NCI-H2107 (cell line): ENCODE results near the gene RTP3.
"Not testable (repeated sequence)": the region's sequence is repeated elsewhere in the genome, so short reads cannot be mapped to it uniquely, and the experiment has no call there.

Source experiments
- DNase-seq: peaks from one replicate; lab custom pipeline; 2025; lab: John Stamatoyannopoulos, UW

Gene RTP3

DNA sequence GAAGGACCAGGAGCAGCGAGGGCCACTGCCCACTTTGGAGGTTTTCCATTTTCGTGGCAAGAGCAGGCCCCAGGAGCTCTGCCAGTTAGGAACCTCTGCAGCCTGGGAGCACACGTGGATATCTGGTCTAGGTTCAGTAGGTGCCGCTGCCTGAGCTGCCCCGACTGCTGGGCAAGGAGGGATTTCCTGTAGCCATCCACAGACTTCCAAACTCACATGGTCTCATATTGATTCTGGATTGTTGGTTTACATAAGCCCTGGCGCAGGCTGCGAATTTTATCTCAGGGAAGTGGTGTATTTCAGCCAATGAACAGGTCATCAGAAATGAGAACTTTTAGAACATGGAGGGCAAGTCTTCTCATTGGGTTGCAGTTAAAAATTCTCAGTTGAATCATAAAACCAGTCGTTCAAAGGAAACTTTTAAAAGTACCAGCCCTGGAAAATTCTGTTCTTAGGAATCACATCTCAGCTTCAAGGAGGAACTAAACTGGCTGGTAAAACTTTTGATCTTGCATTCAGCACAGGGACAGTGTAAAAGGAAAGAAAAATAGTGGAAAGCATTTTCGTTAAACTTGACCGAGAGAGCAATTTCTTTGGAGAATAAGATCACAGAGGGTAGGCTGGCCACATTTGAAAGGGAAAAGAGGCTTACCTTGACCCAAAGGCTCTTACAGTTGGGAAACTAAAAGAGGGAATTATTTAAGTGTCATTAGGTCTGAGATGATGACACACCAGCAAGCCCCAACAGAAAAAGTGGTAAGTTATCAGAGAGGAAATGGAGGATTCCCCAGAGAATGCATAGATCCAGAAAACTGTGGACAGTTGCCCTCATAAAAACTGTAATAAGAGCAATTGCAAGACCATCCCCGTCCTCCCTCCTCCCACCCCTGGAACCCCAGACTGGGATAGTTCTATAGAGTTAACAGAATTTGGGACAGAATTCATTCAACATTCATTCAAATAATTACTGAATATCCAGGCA lies 6.4 kb upstream of the RTP3 start:
- DNase-seq: no peak

DNA sequence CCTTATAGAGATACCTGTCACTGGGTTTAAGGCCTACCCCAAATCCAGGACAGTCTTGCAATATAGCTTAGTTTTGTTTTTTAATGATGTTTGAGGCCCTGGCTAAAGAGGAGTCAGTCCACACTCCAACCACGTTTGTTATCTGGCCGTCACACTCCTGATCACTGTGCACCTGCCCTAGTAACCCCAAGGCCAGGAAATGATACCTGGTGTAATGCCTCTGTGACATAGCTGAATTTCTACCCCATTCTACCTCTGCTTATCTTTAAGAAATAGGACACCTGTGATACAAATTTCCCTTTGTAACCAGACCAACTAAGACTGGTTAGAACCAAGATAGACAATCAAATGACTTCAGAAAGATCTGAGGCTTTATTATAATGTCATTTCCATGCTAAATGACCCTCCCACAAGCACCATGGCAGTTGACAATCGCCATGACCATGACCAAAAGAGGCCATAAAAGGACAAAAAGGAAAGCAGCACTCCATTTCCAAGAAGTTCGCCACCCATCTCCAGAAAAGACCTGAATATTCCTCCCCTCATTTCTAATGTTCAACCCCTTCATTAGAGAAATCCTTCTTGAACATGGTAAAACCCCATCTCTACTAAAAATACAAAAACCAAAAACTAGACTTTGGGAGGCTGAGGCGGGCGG lies 4.8 kb upstream of the RTP3 start:
- no peak for DNase-seq

DNA sequence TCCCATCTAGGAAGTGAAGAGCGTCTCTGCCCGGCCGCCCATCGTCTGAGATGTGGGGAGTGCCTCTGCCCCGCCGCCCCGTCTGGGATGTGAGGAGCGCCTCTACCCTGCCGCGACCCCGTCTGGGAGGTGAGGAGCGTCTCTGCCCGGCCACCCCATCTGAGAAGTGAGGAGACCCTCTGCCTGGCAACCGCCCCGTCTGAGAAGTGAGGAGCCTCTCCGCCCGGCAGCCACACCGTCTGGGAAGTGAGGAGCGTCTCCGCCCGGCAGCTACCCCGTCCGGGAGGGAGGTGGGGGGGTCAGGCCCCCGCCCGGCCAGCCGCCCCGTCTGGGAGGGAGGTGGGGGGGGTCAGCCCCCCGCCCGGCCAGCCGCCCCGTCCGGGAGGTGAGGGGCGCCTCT lies 3.3 kb upstream of the RTP3 start:
- not testable (repeated sequence) for DNase-seq

DNA sequence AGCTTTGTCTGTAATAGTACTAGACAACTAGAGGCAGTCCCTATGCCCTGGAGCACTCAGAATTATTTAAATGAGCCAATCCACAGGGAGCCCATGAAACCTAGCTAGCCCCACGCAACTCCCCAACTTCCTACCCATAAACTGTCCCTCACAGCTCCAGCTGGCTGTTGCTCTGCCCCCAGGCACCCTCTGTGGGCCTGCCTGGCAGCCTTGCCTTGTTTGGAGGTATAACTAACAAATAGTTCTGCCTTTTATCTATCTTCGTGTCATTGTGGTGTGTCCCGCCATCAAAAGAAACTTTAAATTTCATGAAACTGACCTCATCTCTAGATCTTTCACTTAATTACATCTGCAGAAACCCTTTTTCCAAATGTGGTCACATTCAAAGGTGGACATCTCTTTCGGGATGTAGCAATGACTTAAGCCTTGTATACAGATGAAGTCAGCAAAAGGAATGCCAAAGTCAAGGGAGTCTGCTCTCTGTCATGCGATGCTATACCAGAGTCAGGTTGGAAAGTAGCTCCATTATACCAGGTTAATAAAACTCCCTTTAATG lies 1.8 kb upstream of the RTP3 start:
- DNase-seq: no peak

DNA sequence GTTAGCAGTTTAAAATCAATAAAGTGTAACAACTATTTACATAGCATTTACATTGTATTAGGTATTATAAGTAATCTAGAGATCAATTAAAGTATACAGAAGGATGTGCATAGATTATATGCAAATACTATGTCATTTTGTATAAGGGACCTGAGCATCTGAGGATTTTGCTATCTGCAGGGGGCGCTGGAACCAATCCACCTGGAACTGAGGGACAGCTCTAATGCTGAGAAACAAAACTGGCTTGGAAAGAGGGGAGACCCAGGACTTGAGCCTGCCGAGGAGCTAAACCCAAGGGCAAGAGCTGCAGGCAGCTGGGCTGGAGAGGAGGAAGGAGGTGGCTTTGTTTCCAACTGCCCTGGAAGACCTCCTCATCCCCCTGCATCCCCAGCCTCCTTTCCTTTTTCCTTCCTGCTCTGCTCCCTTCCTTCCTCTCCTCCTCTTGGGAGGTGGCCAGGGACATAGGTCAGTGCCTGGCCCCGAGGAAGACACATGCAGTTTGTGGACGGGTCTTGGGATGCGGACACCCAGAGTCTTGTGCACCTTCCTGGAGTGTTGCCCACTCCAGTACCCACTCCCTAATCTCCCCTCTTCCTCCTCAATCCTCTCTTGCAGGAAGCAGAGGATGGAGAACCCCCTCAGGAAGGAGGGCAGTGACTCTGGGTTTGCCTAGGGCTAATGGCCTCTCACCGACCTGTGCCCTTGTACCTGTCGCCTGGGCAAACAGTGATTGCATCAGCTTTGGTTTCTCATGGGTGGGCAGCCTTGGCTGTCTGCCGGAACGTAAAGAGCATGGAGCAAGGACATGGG lies 825 bp upstream of the RTP3 start:
- no peak for DNase-seq

DNA sequence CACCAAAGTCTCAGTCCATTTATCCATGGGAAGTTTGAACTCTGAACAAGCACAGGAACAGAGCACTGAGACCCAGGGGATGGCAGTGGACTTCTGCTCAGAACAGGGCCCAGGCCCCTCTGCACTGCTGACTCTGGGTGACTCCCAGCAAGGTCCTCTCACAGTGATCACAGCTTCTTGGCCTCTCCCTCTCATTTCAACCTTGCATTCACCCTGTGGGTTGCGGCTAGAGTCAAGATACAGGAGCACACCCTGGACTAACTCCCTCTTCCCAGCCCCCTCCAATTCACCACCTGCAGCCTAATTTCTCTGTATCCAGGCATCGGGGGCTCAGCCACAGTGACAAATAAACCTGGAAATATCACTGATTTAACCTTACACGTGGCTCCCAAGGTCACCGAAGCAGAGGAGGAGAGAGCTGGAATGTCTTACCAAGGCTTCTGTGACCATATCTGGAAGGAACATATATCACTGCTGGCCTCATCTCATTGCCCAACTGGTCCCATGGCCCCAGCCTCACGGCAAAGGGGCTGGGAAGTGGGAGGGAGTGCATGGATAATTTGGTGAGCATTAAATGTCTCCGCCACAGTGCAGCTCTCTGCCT lies 1.2 kb downstream of the RTP3 start:
- no peak for DNase-seq

DNA sequence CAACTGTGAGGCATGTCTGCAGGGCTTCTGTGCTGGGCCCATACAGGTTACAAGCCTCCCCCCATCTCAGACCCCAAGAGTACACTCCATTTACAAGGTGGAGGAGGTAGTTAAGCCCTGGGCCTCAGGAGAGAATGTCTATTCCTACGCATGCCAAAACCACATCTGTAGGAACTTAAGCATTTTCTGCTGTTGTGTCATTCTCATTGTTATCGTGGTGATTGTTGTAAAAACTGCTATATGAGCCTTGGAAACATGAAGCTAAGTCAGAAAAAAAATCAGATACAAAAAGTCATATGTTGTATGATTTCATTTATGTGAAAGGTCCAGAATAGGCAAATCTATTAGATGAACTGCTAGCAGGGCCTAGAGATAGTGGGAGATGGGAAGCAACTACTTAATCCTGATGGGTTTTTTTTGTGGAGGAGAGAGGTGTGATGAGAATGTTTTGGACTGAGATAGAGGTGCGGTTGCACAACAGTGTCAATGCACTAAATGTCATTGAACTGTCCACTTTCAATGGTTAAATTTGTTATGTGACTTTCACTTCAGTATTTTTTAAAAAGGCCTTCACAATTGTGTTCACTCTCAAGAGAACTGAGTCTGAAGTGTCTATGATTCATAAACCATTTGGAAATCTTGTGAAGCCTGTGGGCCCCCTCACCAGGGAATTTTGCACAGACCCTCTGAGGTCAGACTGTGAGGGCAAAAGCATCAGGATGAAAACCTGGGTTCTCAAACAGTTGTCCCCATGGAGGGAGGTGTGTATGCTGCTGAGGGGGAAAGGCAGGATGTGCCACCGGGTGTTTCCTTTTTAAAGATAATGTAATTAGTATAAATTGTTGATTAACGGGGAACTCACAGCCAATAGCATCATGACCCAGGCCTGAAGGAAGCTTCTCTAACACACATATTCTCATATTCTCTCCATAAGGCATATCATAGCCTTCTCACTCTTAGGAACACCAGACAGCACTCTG lies 3.2 kb downstream of the RTP3 start:
- DNase-seq: no peak

DNA sequence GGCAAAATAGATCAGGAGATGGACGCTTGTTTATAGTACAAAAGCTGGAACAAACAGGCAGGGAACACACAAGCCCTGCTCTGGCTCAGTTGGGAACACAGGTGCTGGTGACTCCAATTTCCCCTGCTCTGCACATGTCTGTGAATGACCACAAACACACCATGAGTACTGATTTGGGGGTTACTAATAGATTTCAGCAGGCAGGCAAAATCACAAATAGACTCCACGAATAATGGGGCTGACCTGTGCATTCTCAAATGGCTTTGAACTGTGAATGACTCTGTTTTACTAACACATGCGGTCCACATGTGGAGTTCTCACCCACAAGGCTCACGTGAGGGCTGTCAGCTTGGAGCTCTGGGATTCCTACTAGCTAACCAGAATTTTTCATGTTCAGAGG lies 3.9 kb downstream of the RTP3 start:
- DNase-seq: no peak

DNA sequence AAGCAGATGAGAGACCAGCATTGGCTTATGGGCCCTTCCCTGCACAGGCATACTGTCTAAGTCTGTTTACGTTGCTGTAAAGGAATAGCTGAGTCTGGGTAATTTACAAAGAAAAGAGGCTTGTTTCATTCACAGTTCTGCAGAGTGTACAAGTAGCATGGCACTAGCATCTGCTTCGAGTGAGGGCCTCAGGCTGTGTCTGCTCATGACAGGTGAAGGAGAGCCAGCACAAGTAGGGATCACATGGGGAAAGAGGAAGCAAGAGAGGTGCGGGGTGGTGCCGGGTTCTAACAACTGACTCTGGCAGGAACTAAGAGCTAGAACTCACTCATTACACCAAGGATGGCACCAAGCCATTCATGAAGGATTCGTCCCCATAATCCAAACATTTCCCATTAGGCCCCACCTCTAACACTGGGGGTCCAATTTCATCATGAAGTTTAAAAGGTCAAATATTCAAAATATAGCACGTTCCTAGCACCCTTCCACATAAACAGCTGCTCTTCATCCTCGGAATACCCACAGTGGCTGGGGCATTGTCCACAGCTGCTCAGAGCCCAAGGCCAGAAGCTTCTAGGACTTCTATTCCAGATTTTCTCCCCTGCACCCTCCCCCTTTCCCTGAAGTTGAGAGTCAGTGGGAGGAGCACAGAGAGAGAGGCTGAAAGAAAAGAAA lies 5.6 kb downstream of the RTP3 start:
- no peak for DNase-seq

DNA sequence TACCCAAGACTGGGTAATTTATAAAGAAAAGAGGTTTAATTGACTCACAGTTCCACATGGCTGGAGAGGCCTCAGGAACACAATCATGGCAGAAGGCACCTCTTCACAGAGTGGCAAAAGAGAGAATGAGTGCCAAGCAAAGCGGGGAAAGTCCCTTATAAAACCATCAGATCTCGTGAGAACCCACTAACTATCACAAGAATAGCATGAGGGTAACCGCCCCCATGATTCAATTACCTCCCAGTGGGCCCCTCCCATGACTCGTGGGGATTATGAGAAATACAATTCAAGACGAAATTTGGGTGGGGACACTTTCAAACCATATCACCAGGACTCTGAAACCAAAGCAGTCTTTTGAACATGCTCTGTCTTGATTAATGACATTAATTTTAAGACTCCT lies 7.0 kb downstream of the RTP3 start:
- DNase-seq: no peak

DNA sequence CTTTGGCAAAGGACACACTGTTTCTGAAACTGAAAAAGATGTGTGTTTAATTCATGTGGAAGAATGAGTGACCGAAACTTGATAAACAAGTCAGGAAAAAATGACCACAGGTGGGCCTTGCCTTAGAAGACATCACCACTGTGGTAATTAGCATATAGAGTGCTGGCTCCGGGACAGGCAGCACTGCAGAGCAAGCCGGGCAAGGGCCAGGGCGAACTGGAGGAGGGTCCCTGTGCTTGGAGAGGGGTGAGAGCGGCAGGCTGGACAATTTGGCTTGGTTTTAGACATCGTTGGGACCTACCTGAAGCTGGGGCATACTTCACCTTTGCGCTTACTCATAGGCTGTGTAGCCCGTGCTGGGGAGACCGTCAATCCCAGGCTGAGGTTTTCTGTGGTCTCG lies 8.2 kb downstream of the RTP3 start:
- no peak for DNase-seq

DNA sequence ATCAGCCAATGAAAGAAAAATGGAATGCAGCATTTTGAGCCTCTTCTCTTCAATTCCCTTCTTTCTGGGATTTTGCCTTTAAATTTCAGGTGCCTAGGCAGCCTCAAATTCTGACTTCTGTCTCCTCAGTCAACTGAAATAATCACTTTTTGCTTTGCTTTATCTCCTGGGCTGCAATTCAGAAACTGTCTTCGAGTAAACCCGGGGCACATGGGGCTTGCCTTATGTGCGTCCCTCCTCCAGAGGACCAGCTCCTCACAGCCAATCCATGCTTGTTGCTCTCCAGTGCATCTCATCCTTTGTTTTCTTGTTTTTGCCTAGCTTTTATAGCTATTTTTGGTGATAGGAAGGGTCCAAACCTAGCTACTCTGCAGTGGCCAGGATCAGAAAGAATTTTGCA lies 8.8 kb downstream of the RTP3 start:
- no peak for DNase-seq

DNA sequence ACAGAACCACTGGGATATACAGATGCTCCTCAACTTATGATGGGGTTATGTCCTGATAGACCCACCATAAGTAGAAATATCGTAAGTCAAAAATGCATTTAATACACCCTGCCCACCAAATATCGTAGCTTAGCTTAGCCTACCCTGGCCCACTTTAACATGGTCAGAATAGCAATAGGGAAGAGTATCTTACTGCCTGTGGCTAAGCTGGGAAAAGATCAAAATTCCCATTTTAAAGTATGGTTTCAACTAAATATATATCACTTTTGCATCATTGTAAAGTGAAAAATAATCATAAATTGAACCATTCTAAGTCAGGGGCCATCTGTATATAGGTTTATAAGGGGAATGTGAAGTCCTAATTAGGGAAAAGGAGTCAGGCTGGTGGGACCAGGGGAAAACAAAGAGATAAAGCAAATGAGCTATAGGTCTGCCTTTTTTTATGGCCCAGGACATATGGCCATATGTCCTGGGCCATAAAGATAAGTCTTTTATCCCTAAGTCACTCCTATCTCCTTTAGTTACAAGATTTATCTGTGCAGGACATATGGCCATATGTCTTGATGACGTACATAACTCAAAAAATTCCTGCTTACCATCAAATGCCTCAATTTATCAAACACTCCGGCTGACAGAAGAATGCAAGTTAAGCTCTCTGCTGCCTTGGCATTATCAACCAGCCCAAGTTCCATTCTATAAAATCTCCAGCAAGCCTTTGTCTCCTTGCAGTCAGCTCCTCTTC lies 11.2 kb downstream of the RTP3 start:
- no peak for DNase-seq

DNA sequence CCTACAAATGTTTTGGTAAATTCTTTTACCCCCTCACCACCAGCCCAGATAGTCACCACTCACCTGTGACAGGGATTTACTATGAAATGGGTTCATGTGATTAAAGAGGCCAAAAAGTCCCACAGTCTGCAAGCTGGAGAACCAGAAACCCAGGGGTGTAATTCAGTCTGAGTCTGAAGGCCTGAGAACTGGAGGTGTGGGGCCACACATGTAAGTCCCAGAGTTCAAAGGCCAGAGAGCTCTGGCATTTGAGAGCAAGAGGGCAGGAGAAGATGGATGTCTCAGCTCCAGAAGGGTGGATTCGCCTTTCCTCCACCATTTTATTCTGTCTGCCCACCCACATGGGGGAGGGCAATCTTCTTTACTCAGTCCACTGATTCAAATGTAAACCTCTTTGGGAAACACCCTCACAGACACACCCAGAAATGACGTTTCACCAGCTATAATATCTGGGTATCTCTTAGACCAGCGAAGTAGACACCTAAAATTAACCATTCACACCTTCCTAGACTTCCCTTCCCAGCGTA lies 11.9 kb downstream of the RTP3 start:
- DNase-seq: no peak

DNA sequence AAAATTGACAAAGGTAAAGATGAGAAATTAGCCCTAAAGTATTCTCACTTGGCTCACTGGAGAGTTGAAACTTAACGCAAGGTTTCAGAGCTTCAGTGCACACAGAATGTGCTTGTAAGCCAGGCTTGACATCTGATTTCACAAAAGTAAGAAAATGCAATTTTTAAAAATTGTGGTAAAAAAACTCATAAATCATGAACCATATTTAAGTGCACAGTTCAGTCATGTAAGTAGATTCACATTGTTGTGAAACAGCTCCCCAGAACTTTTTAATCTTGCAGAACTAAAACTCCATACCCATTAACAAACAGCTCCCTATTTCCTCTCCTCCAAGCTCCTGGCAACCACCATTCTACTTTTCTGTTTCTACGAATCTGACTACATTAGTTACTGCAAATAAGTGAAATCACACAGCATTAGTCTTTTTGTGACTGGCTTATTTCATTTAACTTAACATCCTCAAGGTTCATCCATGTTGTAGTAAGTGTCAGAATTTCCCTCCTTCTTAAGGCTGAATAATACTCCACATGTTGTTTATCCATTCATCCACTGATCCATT lies 14.5 kb downstream of the RTP3 start:
- DNase-seq: no peak

DNA sequence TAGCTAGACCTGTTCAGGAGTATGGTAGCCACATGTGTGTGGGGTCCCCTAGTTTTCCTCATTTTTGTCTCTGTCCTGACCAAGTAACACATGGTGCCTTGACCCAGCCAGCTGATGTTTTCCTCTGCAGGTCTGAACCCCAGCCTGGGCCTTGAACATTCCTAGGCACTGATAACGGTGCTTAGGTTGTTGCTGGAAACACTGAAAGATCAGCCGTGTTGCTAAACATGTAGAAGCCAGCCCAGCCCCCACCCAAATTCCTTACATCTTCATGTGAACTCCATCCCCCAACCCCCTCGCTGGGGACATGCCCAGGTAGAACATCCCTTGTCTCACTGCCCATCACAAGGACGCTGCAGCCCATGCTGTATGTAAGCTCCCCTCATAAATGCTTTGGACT lies 18.7 kb downstream of the RTP3 start:
- DNase-seq: no peak

DNA sequence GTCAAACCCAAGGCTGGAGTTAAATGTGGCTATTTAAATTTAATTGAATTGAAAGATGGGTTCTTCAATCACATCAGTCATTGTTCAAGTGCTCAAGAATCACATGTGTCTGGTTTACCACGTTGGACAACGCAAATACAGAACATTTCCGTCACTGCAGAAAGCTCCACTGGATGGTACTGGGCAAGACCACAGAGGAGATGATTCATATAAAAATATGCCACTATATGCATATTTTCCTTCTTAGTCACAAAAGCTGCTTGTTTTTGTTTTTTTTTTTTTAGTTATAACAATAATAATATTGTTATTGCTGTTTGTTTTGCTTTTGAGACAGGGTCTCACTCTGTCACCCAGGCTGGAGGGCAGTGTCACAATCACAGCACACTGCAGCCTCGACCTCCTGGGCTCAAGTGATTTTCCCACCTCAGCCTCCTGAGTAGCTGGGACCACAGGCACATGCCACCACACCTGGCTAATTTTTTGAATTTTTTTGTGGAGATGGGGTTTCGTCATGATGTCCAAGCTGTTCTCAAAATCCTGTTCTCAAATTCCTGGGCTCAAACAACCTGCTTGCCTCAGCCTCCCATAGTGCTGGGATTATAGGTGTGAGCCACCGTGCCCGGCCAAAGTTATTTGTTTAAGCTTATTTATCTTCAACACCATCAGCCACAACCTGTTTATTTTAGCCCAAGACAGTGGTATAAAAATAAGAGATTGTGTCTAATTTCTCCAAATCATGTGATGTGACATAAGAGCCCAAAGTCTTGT lies 19.4 kb downstream of the RTP3 start:
- no peak for DNase-seq

DNA sequence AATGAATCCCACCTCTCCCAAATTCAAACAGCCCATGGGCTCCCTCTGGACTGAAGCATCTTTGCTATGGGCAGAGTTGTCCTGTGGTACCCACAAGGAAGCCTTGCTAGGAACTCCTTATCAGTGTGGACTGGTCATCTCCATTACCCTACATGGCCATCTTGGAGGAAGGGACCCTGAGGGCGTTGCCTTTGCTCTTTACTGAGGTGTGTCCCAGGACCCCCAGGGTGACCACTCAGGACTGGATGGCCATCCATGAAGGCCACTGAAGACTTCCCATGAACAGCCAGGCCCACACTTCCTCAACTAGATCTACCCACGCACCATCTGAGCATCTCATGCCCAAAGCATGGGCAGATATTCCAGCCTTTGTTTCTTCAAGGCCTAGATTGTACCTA lies 20.0 kb downstream of the RTP3 start:
- DNase-seq: no peak
